MM.1S (cell line): Measurements from ENCODE around the gene SLC46A2.

Experiments used
- CTCF ChIP-seq: fragments of 300-600 bp; sonication (generic); IDR thresholded peaks from 2 replicates; pipeline ENCODE4 v1.5.1; 2016; ENCODE audit warnings: antibody characterized with exemption, low read length, mixed read lengths
- EZH2 ChIP-seq: fragments of 300-600 bp; sonication (generic); optimal IDR thresholded peaks from 2 replicates; pipeline ENCODE3; 2017; ENCODE audit warnings: low read depth, mild to moderate bottlenecking, antibody characterized with exemption, low read length, mixed read lengths
- EZH2phosphoT487 ChIP-seq: fragments of 300-600 bp; sonication (generic); IDR thresholded peaks from 2 replicates; pipeline ENCODE4 v1.6.1; 2018; ENCODE audit warnings: antibody characterized with exemption, low read length

DNA sequence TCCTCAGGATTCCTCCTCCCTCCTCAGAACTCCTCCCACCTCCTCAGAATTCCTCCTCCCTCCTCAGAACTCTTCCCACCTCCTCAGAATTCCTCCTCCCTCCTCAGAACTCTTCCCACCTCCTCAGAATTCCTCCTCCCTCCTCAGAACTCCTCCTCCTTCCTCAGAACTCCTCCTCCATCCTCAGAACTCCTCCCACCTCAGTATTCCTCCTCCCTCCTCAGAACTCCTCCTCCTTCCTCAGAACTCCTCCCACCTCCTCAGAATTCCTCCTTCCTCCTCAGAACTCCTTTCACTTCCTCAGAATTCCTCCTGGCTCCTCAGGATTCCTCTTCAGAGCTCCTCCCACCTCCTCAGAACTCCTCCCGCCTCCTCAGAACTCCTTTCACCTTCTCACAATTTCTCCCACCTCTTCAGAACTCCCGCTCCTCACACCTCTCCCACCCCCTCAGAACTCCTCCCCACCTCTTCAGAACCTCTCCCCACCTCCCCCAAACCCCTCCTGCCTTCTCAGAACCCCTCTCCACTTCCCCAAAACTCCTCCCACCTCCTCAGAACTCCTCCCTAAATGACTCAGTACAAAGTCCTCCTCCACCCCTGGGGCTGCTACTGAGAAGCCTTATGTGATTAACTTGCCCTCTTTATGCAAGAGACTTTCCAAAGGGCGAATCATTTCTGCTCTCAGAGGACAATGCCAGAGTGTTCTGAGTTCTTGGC is 23.2 kb downstream of the SLC46A2 start:
- TF ChIP-seq CTCF = no peak
- TF ChIP-seq EZH2 = no peak
- TF ChIP-seq EZH2phosphoT487 = no peak
